ENCODE measurements around the gene HSPA14. TPM values are rescaled to one million over a fixed set of nuclear protein-coding genes. Genes with fewer than 3 reads are reported as not detected.

The HSPA14 gene
- total RNA-seq, 4 donors from 2014 or later, result 3.6 to 9.2 (median 5.9) TPM

DNA sequence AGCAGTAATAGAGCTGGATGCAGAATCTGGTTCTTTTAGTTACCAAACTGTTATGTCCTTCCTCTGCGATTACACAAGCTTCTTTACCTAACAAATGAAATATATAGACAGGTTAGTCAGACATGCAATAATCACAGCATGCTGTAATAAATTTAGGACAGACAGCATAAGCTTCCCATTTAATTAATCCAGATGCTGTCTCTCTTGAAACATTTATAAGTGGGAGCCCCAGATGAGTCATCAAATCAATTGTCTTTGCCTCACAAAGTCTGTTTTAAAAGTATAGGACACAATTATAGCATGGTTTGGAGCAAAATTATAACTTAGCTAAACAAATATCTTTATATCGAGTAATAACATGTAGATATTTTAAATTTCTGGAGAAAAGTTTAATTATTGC, 1.9 kb upstream of the HSPA14 start:
- DNase-seq (ENCODE audit: low spot score in 2 of 2), result no peak
- TF ChIP-seq POLR2A (IDR thresholded peaks at IDR 0.05), result no peak
- TF ChIP-seq, protein P1, sequence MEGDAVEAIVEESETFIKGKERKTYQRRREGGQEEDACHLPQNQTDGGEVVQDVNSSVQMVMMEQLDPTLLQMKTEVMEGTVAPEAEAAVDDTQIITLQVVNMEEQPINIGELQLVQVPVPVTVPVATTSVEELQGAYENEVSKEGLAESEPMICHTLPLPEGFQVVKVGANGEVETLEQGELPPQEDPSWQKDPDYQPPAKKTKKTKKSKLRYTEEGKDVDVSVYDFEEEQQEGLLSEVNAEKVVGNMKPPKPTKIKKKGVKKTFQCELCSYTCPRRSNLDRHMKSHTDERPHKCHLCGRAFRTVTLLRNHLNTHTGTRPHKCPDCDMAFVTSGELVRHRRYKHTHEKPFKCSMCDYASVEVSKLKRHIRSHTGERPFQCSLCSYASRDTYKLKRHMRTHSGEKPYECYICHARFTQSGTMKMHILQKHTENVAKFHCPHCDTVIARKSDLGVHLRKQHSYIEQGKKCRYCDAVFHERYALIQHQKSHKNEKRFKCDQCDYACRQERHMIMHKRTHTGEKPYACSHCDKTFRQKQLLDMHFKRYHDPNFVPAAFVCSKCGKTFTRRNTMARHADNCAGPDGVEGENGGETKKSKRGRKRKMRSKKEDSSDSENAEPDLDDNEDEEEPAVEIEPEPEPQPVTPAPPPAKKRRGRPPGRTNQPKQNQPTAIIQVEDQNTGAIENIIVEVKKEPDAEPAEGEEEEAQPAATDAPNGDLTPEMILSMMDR (IDR thresholded peaks at IDR 0.05), result no peak
- no peak overlapping the region for H3K4me3 ChIP-seq (ENCODE audit: low read depth, poor library complexity, severe bottlenecking)
- intact Hi-C loops (cut with DNase I; ENCODE audit: low total_unique reads), result loop anchor here (5.0 to 10.0 kb wide), 2 partner anchors 291 to 331 kb away; partner anchors contain the start of gene NMT2
- 84 to 85% methylated on average over 2 of the region's 2 CpGs for WGBS, 2 donors

DNA sequence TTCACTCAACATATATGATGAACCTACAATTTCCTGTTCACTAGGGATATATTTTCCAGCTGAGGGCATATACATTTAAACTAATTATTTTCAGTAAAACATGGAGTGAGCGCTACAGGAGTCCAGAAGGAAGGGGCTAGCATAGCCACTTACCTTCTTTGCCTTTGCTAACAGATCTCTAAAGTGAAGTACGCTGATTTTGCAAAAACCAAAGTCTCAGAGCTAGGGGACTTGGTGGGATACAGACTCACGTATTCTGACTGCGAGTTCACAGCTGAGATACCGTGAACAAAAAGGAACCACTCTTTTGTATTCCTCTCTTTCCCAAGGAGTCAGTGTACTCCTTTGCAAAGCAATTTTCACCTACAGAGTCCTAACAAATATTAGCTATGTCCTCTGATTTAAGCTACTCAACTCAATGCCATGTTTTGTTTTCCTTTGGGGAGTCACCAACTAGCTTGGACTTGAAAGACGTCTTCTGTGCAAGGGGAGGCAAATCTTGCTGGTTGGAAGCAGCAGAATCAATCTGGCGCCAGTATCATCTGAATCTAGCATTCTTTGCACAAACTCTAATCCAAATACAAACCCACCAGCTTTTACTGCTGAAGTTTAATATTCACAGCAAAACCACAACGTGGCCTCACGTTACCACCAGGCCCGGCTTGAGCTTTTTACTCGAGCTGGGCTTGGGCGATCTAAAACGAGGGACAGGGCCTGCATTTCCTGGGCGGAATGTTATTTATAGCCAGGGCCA, 926 bp upstream of the HSPA14 start:
- 20 to 22% methylated on average over 14 of the region's 14 CpGs for WGBS, 2 donors
- intact Hi-C loops (cut with DNase I; ENCODE audit: low total_unique reads), result loop anchor here (5.0 to 10.0 kb wide), 2 partner anchors 292 to 330 kb away; partner anchors contain the start of gene NMT2
- DNase-seq (ENCODE audit: low spot score in 2 of 2), result no peak
- H3K4me3 ChIP-seq (ENCODE audit: low read depth, poor library complexity, severe bottlenecking), result peak overlapping the region; percentile 60
- TF ChIP-seq, protein P1 (IDR thresholded peaks at IDR 0.05), result no peak
- no peak for TF ChIP-seq POLR2A (IDR thresholded peaks at IDR 0.05)

DNA sequence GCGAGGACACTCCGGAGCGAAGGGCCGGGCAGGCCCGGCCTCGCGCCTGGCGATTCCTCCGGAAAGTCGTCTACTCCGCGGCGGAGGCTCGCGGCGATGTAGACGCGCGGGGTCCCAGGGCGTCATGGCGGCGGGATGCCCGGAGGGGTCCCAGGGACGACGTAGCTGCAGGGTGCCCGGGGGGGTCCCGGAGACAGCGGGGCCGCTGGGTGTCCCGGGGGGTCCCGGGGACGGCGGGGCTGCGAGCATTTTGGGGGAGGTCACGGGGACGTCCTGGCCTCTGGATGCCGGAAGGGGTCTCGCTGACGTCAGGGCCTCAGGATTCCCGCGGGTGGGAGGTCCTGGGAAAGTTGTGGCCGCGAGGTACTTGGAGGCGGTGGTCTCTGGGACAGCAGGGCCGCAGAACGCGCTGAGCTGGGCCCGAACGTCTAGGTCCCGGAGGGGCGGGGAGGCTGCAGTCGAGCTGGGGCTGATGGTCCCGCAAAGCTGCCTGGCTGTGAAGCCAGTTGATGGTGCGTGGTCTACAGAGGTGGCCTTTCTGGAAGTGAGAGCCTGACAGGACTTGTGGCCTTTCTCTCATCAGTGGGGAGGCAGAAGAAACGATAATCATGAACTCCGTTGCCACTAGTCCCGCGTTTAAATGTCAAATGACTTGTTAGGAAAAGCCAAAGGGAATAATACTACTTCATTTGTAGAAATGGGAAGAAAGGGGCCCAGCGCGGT, 637 bp downstream of the HSPA14 start:
- H3K4me3 ChIP-seq (ENCODE audit: low read depth, poor library complexity, severe bottlenecking), result peak overlapping the region; percentile 93
- peak; percentile 20 to 88 for DNase-seq (ENCODE audit: low spot score in 2 of 2)
- 1% methylated on average over 16 to 38 of the region's 60 CpGs for WGBS, 2 donors
- no peak for TF ChIP-seq POLR2A (IDR thresholded peaks at IDR 0.05)
- TF ChIP-seq, protein P1 (IDR thresholded peaks at IDR 0.05), result no peak
- intact Hi-C loops (cut with DNase I; ENCODE audit: low total_unique reads), result loop anchor here (5.0 to 10.0 kb wide), 2 partner anchors 294 to 329 kb away; partner anchors contain the start of gene NMT2

DNA sequence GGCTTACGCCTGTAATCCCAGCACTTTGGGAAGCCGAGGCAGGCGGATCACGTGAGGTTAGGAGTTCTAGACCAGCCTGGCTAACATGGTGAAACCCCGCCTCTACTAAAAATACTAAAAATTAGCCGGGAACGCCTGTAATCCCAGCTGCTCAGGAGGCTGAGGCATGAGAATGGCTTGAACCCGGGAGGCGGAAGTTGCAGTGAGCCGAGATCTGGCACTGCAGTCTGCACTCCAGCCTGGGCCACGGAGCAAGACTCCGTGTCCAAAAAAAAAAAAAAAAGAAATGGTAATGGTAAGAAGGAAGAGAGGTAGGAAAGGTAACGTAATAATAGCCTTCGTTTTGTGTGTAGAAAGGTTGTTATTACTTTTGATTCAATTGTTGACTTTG, 1.2 kb downstream of the HSPA14 start:
- H3K4me3 ChIP-seq (ENCODE audit: low read depth, poor library complexity, severe bottlenecking), result peak overlapping the region; percentile 93
- TF ChIP-seq, protein P1 (IDR thresholded peaks at IDR 0.05), result no peak
- no peak for TF ChIP-seq POLR2A (IDR thresholded peaks at IDR 0.05)
- DNase-seq (ENCODE audit: low spot score in 2 of 2), result no peak
- WGBS, 2 donors, result 7 to 10% methylated on average over 14 of the region's 14 CpGs
- intact Hi-C loops (cut with DNase I; ENCODE audit: low total_unique reads), result loop anchor here (5.0 to 10.0 kb wide), 2 partner anchors 294 to 328 kb away; partner anchors contain the start of gene NMT2

DNA sequence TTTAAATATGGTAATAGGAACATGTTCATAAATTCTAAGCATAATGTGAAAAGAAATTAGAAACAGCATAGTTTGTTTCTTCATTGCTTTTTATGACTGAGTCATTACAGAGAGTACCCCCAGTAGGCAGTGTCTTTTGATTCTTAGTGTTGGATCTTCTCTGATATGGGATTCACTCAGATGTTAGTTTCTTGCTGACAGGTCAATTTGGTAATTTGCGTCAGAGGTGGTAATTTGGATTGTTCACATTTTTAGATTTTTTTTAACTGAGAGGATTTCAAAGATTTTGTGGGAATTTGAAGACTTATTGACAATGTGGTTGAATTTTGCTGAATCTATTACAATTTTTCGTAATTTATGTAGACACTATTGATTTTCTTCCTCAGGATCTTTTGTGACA, 2.1 kb downstream of the HSPA14 start:
- intact Hi-C loops (cut with DNase I; ENCODE audit: low total_unique reads), result no loop called here
- H3K4me3 ChIP-seq (ENCODE audit: low read depth, poor library complexity, severe bottlenecking), result no peak overlapping the region
- no peak for DNase-seq (ENCODE audit: low spot score in 2 of 2)
- TF ChIP-seq POLR2A (IDR thresholded peaks at IDR 0.05), result no peak
- TF ChIP-seq, protein P1 (IDR thresholded peaks at IDR 0.05), result no peak
- WGBS, 2 donors, result 90% methylated on average over 2 of the region's 2 CpGs
